GM18511 (cell line): ENCODE data around the gene LSM3.
"Not testable (repeated sequence)": the region's sequence is repeated elsewhere in the genome, so short reads cannot be mapped to it uniquely, and the experiment has no call there.

Source experiments
- ATAC-seq: cut with Tn5 transposase; IDR thresholded peaks from one replicate; pipeline ENCODE4 v1.9.1; 2021; ENCODE audit warnings: mild to moderate bottlenecking, moderate library complexity; ENCODE audit not compliant: unreplicated experiment

Gene LSM3

DNA sequence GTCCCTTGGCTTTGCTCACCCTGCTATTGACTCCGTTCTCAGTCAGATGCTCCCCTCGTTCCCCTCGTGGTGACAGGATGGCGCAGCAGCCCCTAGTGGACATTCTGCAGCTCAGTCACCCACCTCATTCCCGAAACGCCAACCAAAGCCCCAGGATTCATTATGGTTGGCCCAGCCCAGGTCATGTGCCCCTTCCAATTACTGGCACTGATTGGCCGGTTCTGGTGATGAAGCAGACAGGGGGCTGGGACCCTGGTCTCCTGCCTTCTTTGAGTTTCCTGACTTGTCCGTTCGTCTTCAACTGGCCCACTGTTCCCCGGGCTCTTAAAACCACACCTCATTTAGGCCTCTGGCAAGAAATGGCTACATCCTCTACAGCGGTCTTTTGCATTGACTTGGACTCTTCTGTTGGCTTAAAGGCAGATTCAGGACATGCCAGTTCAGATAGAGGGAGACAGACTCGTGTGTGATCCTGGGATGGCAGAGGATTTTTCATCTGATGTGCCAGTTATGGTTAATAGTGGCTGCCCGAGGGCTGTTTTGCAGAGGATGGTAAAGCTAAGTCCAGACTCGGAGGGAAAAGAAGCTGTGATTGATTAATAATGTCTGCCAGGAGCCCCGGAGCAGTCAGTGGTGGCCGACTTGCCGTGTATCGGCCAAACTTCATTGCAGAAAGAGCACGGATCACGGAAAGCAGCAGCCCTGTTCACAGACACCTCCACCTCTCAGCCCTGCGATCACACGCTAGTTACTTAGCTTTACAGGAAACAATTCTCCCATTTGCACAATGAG is 37.8 kb downstream of the LSM3 start:
- no peak for ATAC-seq

DNA sequence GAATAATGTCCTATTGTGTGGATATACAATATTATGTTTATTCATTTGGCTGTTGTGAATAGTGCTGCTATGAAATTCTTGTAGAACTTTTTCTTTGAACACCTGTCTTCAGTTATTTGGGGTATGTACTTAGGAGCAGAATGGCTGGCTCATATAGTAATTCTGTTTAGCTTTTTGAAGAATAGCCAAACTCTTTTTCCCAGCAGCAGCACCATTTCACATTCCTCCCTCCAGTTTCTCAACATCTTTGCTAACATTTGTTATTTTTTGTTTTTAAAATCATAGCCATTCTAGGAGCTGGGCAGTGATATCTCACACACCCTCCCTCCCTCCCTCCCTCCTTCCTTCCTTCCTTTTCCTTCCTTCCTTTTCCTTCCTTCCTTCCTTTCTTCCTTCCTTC is 39.7 kb downstream of the LSM3 start:
- ATAC-seq: no peak

DNA sequence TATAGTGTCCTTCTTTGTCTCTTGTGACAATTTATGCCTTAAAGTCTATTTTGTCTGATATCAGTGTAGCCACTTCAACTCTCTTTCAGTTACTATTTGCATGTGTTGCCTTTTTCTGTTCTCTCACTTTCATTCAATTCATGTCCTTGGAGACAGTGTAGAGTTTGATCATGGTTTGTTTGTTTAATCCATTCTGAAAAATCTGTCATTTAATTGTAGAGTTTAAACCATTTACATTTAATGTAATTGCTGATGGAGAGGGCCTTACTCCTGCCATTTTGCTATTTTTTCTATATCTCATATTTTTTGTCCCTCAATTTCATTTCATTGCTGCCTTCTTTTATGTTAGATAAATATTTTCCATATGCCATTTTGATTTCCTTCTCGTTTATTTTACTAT is 42.3 kb downstream of the LSM3 start:
- ATAC-seq: no peak

DNA sequence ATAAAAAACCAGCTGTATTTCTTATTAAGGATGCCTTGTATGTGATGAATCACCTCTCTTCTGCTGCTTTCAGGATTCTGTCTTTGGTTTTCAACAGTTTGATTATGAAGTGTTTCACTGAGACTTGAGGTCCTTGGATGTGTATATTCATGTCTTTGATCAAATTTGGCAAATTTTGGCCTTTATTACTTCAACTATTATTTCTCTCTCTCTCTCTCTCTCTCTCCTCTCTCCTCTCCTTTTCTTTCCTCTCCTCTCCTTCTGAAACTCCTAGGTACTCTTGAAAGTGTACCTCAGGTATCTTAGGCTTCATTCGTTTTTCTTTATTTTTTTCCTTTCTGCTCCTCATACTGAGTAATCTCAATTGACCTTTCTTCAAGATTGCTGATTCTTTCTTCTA is 43.3 kb downstream of the LSM3 start:
- ATAC-seq: no peak

DNA sequence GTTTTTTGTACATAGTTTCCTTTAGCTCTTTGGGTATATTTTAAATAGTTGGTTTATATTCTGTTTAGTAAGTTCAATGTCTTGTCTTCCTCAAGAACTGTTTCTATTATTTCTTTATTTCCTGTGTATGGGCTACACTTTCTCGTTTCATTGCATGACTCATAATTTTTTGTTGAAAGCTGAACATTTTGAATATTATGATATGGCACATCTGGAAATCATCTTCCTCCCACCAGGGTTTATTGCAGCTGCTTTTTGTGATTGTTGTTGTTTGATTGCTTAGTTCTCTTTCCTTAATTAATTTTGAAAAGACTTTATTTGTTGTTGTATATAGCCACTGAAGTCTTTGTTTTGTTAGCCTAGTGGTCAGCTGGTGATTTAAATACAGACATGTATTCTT is 43.8 kb downstream of the LSM3 start:
- no peak for ATAC-seq

DNA sequence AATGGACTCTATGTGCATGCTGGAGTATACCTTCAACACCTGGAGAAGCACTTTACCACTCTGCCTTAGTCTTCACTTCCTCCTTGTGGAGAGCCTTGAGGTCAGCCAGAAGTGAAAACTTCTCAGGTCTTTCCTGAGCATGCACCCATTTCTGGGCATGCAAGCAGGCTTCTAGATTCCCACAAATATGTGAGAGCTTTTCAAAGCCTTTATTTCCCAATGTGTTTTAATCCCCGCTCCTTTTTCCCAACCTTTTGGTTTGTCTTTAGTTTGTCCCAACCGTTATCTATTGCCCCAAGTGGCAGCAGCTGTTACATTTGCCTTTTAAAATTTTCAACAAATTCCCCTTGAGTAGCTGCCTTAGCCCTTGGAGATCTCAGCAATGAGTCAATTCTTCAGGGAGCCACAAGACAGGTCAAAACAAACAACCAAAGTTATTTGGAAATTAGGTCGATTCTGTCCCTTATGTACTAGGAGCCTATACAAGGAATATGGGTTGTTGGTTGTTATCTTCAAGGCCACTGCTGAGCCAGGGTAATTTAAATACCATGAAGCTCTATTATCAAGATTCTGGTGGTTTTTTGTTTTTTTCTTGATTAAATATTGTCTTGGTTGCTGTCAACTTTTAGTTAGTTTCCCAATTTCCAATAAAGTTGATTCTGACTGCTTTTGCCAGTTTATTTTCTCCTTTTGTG is 44.4 kb downstream of the LSM3 start:
- no peak for ATAC-seq

DNA sequence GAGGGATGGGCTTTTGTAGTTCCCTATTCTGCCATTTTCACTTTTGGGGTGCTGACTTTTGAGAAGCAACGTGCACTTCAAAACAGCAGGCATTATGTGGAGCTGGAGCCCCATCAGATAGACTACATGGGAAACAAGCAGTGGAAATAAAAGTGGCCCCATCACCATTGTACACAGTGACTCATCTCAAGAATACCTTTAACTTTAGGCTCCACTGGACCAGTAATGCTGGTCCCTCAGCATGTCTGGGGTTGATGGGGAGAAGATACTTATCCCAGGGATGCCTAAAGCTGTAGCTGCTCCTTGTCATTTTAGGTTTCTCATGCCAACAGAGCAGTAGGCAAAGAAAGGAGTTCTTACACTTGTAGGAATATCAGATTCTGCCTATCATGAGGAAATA is 45.0 kb downstream of the LSM3 start:
- no peak for ATAC-seq

DNA sequence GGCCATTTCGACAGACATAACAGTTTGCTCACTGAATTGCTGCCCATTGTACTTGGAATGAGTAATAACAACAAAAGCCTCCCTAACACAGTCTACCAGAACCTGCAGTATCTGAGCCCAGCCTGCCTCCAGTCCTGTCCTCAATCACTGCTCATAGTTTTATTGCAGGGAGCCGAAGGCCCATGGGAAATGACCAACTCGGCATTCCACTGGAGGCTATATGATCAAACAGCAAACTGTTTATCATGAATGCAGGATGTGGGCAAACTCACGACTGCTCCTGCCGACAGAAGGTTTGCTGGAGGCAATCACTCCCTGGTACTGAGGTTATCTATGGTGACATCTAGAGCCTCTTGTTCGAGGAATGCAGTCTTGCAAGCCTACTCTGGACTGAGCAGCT is 46.3 kb downstream of the LSM3 start:
- ATAC-seq: no peak

DNA sequence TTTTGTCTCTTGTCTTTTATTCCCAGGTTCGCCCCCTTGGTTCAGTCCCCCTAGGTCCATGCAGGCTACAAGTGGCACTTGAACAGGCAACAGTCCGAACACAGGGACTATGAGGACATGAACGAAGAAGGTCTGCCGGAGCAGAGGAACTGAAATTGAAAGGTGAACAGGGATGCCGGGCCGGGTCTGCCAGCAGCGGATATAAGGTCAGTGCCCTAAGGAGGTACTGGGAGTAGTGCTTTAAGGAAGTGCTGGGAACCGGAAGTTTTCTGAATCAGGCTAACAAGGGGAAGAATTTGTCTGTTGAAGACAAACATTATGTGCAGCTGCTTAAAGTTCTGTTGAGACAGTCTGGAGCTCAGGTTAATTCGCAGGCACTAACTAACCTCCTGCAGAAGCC is 46.8 kb downstream of the LSM3 start:
- no peak for ATAC-seq

DNA sequence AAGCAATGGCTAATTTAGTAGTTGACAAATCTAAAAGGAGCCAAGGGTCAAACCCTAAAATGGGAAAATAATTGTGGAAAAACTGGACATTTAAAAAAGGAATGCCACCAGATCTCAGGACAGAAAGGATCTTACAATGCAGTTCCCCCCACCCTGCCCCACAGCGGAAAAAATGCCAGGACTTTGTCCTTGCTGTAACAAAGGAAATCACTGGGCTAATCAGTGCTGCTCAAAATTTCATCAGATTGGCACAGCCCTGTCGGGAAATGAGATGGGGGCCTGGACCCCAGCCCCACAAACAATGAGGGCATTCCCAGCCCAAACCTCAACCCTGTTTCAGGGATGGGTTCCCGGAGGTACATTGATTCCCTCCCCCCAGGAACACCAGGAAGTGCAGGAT is 47.7 kb downstream of the LSM3 start:
- not testable (repeated sequence) for ATAC-seq

DNA sequence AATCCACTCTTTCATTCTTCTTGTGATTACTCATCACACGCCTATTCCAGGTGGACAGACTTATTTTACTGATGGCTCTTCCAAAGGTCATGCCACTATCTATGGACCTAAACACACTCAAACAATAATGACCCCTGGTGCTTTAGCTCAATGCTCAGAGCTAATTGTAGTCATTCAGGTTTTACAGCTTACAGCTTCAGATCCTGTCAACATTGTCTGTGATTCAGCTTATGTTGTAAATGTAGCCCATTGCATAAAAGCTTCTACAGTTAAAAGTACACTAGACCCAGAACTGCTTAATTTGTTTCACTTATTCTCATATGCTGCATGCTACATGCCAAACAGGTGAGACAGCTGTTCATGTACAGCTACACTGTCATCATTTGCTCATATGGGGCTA is 49.2 kb downstream of the LSM3 start:
- no peak for ATAC-seq

DNA sequence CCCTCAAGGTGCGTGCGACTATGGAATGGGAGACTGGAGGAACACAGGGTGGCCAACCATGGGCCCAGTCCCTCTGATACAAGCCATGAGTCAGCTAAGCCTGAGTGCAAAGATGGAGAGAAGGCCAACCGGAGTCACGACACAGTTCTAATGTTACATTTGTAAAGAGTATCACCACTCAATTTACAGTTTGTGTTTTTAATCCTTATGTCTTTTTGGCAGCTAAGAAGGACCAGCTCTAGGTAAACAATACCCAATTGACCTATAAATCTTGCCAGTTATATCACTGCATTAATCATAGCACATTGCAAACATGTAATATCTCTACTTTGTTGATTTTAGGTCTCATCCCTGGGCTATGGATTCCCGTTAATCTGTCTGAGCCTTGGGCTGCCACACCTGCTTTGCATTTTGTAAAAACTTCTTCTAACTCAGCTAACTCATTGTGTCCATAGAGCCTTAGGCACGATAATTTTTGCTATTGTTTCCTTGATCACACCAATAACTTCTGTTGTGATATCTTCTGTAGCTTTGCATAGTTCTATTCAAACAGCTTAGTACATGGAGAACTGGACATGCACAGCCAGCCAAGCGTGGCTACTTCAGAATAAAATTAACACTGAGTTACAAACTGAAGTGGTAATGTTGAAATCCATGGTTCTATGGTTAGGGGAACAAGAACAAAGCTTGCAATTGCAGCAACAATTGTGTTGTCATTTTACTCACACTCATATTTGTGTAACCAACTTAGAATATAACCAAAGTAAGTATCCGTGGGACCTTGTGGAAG is 50.3 kb downstream of the LSM3 start:
- ATAC-seq: no peak

DNA sequence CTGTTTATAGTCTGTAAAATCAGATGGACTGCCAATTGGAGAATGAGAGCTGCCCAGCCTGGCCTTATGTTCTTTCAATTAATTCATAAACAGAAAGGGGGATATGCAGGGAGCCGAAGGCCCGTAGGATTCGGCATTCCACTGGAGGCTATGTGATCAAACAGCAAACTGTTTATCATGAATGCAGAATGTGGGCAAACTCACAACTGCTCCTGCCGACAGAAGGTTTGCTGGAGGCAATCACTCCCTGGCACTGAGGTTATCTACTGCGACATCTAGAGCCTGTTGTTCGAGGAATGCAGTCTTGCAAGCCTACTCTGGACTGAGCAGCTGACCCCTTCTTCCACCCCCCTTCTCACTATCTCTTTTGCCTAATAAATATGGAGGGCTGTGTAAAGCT is 51.1 kb downstream of the LSM3 start:
- ATAC-seq: not testable (repeated sequence)

DNA sequence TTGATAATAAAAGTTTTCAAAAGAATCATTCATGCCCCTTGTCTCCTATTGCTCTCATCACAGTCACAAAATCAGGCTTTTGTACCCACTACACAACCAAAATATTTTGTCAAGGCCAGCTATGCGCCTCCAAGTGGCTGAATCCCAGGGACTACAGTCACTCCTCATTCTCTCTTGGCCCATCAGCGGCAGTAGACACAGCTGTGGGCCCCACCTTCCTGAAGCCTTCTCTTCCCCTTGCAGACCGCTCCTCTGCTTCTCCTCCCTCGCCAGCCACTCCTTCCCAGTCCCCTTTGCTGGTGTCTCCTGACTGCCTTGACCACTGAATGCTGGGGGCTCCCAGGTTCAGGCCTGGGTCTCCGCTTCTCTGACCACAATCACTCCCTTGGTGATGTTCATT is 52.1 kb downstream of the LSM3 start:
- ATAC-seq: no peak

DNA sequence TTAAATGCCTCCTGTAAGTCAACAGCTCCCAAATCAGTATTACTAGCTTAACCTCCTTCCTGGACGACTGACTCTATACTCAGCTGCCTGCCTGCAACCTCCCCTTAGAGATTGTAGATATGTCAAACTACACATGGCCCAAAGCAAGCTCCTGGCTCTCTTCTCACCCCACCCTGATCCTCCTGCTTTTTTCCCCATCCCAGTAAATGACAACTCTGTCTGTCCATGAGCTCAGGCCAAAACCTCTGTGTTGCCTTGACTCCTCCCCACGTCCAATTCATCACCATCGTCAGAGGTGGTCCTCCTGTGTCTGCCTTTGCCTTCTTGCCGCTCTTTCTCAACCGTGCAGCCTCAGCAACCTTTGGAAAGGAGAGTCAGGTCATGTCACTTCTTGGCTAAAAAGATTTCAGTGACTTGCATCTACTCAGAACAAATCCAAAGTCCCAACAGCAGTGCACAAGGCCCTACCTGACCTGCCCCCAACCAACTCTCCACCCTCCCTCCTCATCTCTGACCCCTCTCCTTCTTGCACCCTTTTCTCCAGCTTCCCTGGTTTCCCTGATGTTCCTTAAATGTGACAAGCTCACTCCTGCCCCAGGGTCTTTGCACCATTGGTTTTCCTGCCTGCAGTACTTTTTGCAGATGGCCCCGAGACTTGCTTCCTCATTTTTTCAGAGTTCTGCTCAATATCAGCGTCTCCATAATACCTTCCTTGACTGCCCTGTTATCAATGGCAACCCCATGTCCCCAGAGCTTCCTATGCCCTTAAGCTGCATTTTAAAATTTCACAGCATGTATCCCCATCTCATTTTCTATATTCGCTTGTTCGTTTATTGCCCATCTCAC is 52.8 kb downstream of the LSM3 start:
- ATAC-seq: no peak

DNA sequence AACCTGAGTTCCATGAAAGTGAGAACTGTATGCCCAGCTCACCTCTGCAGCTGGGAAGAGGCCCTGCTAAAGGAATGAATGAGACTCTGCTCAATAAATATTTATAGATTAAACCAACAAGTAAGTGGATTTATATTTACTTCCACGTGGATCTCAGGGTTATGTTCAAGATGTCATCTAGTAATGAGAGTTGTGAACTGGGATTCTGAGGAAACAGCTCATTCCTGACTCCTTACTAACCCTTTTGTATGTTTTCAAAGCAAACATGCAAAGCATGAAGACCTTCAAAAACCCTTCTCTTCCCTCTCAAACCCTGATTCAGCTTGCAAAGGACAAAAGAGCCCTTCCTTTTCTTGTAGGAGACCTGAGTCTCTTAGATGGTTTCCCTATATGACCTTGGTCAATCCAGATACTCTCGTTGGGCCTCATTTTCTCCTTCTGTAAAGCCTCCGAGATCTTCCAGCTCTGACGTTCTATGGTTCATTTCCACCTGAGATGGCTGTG is 53.4 kb downstream of the LSM3 start:
- ATAC-seq: no peak

DNA sequence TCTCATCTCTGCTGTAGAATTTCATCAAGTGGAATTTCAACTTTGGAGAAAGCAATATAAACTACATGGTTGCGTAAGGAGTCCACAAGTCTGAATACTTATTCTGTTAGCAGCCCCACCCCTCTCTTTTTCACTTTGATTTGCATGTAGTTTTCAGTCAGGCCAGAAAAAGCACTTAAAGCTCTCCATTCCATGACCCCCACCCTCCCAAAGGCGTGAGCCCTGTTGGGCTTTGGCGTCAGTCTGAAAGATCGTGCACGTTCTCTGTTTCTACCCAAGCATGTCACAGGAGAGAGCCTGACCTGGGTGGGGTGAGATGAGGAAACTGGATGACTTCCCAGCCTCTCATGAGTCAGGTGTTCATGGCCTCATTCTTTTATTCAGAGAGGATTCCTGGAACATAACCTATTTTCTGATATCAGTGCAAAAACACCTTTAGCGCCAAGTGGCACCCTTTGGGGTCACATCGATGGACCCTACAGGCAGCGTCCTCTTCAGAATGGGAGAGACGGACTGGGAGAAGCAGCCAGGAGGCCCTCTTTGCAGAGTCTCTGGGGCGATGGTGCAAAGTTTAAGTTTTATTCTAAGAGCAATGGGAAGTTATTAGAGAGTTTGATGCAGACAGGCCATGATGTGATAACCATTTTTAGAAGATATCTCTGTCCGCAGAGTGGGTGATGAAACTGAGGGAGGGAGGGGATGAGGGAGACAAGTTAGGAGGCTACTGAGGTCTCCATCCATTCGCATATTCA is 55.8 kb downstream of the LSM3 start:
- no peak for ATAC-seq

DNA sequence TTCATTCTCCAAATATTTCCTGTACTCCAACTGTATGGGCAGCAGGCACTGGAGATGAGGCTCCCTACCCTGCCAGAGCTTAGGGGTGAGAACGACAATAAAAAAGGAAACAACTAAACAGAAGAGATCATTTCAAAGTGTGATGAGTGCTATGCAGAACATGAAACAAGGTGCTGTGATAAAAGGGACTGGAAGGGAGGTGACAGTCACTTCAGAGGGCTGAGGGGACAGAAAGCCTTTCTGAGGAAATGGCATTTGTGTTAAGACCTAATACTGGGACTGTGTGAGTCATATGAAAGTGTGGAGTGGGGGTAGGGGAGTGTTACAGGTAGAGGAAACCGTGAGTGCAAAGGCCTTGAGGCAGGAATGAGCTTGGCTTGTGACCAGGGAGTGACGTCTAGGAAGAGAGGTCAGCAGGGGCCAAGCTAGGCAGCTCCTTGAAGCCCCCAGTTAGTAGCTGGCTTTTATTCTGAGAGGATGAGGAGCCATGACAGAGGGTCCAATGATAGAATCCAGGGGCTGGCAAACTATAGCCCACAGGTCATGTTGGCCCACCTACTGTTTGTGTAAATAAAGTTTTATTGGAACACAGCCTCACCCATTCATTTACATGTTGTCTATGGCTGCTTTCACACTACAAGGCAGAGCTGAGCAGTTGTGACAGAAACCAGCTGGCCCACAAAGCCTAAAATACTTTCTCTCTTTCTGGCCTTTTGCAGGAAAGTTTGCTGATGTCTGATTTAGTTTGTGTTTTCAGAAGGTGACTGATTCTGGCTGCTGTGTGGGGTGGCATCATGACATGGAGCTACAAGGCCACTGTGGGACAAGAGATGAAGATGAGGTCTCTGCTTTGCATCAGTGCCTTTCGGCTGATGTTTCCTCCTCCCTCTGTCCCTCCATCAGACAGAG is 56.6 kb downstream of the LSM3 start:
- ATAC-seq: no peak

DNA sequence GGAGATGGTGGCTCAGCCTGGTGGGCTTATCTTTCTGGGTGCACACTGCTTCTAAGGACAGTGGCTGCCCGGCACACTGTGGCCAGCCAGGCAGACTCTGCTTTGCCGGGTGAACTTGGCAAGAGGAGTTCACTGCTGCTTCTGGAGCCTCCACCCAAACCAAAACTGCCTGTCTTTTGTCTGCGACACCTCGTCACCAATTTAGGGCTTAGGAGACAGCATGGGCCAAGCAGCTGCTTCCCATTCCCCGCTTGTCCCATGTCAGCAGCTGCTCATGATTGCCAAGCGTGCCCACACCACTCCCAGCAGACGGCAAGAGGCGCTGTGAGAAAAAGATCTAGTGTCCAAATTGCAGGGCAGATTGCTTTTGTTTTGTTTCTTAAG is 57.3 kb downstream of the LSM3 start:
- ATAC-seq: no peak
